Panc1 (cell line): Measurements from ENCODE around the gene IL1RAPL1.

Source experiments
- CTCF ChIP-seq: fragments of 450-650 bp; IDR thresholded peaks from 2 replicates; pipeline ENCODE4 v1.5.1; 2017; ENCODE audit warnings: mild to moderate bottlenecking
- POLR2AphosphoS5 ChIP-seq: IDR thresholded peaks from 2 replicates; pipeline ENCODE4 v1.6.1; 2012; ENCODE audit warnings: mild to moderate bottlenecking, low read depth, low read length, moderate library complexity

- TF ChIP-seq CTCF, result no peak
- no peak for TF ChIP-seq POLR2AphosphoS5
Measured at GRCh38 chrX:29225670-29226069, 638.4 kb downstream of the IL1RAPL1 start.
